Activated CD4-positive, alpha-beta T cell treated with anti-CD3 and anti-CD28 coated beads, Interleukin-2, Interleukin-6, amounts not matched to agents 100 ng/mL and 50 ng/mL, durations not matched to agents 16 hours and 8 hours (primary cell): ENCODE measurements around the gene CTBP2.

Experiments used
- DNase-seq: peaks from one replicate; pipeline ENCODE4 v3.0.0-alpha.2; 2020

Gene CTBP2

DNA sequence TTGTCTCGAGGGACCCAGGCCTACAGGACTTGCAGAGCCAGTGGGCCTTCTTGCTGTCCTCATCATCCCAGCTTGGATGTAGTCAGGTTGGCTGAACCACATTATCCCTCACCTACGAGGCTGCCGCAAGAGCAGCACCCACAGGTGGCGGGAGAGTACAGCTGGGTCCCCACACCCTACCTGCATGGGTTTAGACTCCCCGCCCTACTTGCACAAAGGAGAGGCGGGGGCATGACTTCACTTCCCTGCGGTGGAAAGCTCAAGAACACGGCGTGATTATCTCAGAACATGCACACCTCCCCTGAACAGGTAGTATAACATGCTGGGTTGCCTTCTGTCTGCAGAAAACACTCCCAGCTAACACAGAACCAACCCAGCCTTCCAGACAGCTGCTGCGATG lies 57.5 kb downstream of the CTBP2 start:
- no peak for DNase-seq

- no peak for DNase-seq
Observed at GRCh38 chr10:125102246-125102645, 58.1 kb downstream of the CTBP2 start.

GRCh38 chr10:125101581-125101980 lies 58.8 kb downstream of the CTBP2 start:
- DNase-seq = no peak

- no peak for DNase-seq
Observed at GRCh38 chr10:125101049-125101448, 59.3 kb downstream of the CTBP2 start.

GRCh38 chr10:125097409-125098070 lies 62.8 kb downstream of the CTBP2 start:
- DNase-seq = no peak

DNA sequence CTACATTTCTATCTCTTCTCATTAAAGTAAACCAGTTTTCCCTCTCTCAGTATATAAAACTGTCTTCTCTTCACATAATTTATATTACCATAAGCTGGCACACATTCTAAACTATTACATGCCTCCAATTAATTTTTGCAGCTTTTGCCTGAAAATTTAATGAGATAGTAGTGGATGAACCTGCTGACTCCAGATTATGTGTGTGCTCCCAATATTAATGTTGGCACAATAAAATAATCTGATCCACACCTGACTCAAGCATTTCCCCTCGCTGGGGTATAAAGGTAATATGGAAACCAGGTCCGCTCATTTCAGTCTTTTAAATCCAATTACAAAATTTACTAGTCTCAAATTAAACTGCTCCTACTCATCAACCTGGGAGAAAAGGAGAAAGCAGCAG lies 63.4 kb downstream of the CTBP2 start:
- DNase-seq = no peak

DNA sequence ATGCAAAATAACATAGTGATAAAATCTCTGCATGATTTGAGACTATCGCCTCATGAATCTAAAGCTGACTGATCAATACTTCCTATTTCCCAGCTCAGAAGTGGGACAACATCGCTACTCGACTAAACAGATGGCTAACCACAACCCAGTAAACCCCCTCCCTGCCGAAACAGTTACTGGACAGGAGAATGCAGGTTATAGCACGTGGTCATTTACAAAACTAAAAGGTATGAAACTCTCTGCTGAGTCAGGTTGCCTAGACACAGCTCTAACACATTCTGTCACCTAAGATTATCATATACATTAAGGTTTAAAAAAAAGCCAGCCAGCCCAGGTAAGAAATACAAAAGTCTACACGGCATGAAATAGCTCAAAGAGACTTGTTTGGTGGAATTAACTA lies 64.0 kb downstream of the CTBP2 start:
- DNase-seq = peak; percentile 1

DNA sequence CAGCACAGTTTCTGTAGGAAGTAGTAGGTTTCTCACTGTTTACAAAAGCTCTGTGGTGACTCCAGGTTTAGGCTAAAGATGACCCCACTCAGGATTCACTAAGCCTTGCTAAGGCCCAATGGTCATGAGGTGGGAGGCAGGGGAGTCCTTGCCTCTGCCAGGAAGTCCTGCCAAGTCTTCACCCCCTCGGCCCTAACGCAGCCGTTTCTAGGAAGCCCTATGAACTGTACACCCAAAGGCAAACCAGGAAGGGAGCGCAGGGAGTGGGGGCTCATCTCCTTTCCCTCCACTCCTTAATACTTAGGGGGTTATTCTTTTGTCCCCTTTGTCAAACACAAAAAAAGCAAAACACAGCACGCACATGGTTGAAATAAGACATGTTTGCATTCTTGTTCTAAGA lies 64.6 kb downstream of the CTBP2 start:
- DNase-seq = no peak

DNA sequence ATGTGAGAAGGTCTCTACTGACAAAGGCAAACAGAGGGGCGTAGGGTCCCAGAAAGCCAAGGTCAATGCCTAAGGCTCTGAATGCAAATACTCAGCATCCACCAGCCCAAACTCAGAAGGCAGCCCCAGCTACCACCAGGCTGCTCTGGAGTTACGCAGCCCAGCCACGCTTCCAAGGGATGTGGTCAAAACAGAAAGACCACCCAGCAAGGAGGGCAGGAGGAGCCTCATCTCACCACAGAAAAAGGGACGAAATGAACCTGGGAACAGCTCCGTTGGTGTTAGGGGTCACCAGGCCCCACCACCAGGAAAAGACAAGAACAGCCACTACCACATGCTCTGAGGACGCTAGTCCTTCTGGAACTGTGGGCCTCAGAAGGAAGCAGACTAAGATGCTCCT lies 65.1 kb downstream of the CTBP2 start:
- no peak for DNase-seq

GRCh38 chr10:125094806-125095205 lies 65.6 kb downstream of the CTBP2 start:
- no peak for DNase-seq

DNA sequence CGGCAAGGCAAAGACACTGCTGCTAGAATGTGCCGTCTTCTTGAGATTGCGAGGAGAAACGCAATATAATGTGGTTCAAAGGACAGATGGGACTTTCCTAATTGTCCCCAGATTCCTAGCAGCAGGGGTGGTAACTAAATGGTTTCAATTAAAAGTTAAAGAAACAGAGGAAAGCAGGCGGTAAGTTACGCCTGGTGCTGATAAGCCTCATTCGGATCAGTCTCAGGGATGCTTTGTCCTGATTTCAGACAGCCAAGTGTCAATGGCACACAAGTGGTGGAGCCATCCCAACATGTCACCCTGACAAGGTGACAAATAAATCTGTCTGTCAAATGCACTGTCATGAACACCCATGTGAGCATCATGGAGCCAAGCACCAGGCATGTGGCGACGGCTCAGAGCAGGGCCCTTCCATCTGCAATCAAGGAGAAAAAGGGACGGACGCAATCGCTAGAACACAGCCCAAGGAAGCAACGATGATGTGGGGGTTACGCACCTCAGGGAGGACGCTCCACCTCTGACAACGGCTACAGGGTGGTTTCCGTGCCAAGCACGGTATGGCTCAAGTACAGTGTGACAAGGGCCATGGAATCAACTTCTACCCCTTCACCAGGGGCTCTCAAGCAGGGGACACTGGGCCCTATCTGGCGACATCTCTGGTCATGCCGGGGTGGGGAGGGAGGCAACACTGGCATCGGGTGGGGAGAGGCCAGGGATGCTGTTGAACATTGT lies 66.2 kb downstream of the CTBP2 start:
- DNase-seq = no peak

DNA sequence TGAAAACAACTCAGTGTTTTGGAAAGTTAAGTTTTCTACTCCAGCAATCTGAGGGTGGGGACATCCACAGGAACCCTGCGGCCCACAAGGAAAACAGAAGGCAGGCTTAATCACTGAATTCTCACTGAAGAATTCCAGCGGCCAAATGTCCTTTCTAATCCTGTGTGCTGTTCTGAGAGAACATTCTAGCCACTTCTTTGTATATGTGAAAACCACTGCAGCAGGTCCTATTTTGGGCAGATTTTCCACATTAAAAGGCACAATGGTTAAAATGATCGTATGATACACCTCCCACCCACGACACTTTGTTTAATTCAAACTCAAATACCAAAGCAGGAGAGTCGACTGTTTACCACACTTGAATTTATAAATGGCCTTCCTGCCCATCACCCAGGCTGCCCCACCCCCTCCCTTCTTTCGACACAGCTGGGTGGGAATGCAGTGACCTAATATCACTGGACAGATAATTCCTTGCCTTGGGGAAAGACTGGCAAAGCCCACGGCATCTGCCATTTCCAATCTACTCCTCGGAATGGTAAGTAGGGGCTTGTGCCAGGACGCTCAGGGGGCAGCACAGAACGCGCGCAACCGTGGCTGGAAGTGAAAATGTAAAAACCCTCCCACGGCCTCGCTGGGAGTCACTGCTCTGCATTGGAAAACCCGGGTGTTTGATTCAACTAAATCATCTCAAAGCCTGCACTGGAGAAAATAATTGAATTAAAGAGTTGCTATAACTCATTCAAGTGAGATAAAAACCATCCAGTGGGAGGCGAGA lies 67.0 kb downstream of the CTBP2 start:
- DNase-seq = no peak

DNA sequence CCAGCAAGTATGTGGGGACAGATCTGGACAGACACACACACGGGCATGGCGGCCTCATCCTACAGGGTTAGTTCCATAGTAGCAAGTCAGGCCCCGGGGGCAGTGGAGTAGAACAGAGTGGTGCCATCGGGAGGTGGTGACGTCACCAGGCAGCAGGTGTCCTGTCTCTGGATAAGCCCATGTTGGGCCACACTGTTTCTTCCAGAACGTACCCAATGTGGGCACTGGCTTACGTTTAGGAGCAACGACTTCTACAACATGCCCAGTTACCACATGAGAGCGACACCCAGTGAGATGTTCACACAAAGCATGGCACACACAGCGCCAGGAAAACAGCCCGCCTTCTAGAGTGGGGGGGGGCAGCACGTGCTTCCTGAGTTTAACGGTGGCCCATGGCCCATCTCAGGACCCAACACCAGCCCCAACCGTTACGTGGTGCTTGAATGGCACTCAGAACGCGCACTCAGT lies 67.8 kb downstream of the CTBP2 start:
- no peak for DNase-seq

GRCh38 chr10:125091891-125092290 lies 68.5 kb downstream of the CTBP2 start:
- no peak for DNase-seq

DNA sequence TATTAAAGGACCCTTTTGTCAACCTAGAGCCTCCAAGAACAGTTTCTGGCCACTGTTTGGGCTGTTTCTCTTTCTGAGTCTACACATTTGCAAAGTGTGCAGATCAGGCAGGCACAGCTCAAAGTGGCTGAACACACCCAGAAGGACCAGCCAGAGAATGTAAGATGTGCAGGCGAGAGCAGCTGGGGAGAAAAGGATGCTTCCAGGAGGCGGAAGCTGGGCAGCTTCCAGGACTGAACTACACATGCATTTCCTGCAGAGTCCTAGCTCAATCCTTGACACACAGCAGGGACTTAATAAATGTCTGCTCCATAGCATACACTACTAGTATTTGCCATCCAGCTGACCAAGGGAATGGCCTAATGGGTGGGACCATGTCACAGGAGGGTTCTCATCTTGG lies 70.9 kb downstream of the CTBP2 start:
- no peak for DNase-seq

DNA sequence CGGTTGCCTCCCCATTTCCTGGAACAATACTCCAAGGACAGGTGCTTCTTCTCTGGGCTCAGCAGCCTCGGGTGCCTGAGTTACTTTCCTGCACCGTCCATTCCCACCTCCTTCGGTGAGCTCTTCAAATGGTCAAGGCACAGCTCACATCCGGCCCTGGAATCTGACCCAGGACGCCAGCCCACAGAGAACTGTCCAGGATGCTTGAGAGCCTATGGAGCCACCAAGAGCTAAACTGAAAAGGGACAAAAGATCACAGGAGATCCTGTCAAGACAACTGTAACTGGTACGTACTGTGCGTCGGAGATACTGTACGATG lies 72.5 kb downstream of the CTBP2 start:
- no peak for DNase-seq

DNA sequence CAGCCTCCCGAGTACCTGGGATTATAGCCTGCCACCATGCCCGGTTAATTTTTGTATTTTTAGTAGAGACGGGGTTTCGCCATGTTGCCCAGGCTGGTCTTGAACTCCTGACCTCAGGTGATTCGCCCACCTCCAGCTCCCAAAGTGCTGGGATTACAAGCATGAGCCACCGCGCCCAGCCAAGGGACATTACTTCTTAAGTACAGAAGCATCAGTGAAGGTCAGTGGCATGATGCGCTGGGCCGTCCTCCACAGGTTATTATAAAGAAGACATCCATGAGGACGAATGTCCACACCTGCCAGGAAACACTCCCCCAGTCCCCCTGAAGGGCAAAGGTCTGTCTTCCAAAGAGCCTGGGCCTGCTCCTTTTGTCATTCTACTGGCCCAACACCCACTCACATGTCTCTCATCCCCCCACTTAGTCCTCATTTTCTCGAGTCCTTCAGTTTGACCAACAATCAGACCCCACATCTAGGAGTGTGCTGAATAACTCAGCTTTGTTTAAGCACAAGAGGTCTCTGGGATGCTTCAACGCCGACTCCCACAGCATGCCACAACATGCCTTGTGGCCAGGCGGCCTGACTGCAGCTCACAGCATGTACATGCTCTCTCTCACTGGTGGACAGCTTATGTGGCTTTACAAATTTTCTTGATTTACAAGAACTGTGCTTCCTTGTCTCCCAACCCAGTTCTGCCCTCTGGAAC lies 73.0 kb downstream of the CTBP2 start:
- DNase-seq = no peak

GRCh38 chr10:125086691-125087090 lies 73.7 kb downstream of the CTBP2 start:
- no peak for DNase-seq

DNA sequence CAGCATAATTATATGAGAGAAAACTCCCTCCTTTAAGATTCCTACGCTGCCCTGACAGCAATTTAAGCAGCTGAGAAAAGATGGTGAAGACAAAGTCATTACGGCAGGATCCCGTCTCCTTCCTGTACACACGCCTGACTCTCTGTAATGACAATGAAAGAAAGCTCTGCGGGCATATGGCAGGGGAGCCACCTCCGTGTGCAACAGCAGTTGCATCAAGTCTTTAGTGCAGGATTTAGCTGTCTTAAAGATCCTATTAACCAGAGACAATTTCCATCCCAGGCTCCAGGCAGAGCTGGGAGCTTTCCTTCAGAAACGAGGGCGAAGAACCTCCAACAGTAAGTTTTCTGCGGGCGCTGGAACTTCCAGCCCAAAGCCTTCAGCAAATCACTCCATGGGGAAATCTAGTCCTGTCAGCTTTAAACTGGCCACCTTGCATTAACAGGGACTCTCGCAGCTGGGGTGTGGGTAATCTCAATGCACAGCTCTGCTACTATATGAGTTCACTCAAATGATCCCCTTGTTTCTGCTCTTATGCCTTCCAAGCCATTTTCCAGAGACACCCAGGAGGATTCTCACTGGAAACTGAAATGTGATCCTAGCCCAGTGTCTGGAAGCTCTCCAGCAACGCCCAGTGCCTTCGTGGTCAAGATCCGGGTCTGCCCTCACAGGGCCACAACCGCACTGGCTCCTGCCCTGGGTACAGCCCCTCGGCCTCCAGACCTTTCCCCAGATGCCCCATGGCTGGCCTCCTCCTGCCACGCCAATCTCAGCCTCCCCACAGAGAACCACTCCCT lies 74.9 kb downstream of the CTBP2 start:
- no peak for DNase-seq

DNA sequence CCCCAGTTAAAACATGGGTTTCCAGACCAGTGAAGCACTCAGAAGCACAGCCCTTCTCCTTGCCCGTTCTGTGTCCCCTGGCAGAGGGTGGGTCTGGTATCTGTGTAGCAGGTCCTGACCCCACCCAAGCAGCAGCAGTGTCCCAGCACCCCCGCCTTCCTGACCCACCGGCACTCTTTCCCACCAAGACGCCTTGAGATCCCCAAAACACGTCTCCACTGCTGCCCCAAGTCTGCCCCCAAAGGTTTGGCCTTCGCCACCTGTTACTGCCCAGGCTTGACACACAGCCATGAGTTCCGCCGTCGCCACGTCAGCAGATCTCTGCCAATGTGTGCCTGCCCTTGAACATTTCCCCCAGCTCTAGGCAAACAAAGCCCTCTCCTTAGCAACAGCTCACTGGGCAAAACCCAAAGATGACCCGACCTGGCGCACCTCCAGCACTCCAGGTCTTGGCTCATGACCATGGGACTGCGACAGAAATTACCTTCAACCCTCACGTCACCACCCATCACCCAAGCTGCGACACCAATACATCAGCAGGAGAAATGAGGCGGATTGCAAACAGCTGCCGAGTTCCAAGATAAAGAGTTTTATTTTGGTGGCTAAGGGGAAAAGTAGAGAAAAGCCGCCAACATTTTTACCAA lies 75.6 kb downstream of the CTBP2 start:
- no peak for DNase-seq

GRCh38 chr10:125084191-125084613 lies 76.2 kb downstream of the CTBP2 start:
- no peak for DNase-seq

DNA sequence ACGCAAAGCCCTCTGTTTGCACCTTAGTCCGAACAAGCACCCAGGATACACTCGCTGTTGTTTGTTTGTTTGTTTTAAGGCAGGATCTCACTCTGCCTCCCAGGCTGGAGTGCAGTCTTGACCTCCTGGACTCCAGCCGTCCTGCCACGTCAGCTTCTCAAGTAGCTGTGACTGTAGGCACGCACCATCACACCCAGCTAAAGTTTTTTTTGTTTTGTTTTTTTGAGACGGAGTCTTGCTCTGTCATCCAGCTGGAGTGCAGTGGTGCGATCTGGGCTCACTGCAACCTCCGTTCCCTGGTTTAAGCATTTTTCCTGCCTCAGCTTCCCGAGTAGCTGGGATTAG lies 76.8 kb downstream of the CTBP2 start:
- no peak for DNase-seq
